IMR-90 (cell line): Measurements from ENCODE around the gene CD151. TPM values are rescaled to one million over a fixed set of nuclear protein-coding genes. Genes with fewer than 3 reads are reported as not detected.

Experiments
- ATAC-seq: fragments of 200-7000 bp; cut with Tn5 transposase; 2 replicates; pipeline ENCODE4 v1.9.1; 2020; ENCODE audit warnings: low read depth, mild to moderate bottlenecking, moderate library complexity
- BruUV-seq: library from RNA; stranded (reverse); fragments of 400-500 nt; replicated peaks from 2 replicates; lab custom pipeline; 2021; lab: Mats Ljungman, UMichigan
- CTCF ChIA-PET: fragments of 300-600 bp; formaldehyde crosslinking; extraction: SDS; loops from one replicate; lab custom pipeline; 2021; ENCODE audit warnings: antibody characterized with exemption; lab: Yijun Ruan, JAX
- POLR2A ChIA-PET: fragments of 300-600 bp; sonication (Branson Sonifier 250); formaldehyde crosslinking; loops from one replicate; lab custom pipeline; 2022; ENCODE audit warnings: antibody characterized with exemption; ENCODE audit not compliant: unreplicated experiment; lab: Charles Lee
- DNase-seq: peaks from one replicate; pipeline ENCODE4 v3.0.0; 2013
- H2AFZ ChIP-seq: replicated peaks from 2 replicates; pipeline ENCODE3; 2013; ENCODE audit warnings: low read length, mild to moderate bottlenecking; ENCODE audit not compliant: poor library complexity
- H2AK5ac ChIP-seq: 2 replicates; pipeline ENCODE4 v1.6.1; 2013; ENCODE audit warnings: low read depth, low read length, inconsistent platforms
- H2AK9ac ChIP-seq: replicated peaks from 2 replicates; pipeline ENCODE3; 2013; ENCODE audit warnings: mild to moderate bottlenecking, low read depth, low read length, moderate library complexity; ENCODE audit not compliant: poor library complexity
- H2BK120ac ChIP-seq: 2 replicates; pipeline ENCODE4 v1.6.1; 2013; ENCODE audit warnings: low read depth, low read length, inconsistent platforms
- H2BK15ac ChIP-seq: 3 replicates; pipeline ENCODE4 v1.6.1; 2013; ENCODE audit warnings: low read depth, low read length, inconsistent platforms
- H2BK20ac ChIP-seq: 2 replicates; pipeline ENCODE4 v1.6.1; 2013; ENCODE audit warnings: low read depth, mild to moderate bottlenecking, inconsistent platforms, low read length, moderate library complexity
- H2BK5ac ChIP-seq: 2 replicates; pipeline ENCODE4 v1.6.1; 2013; ENCODE audit warnings: mild to moderate bottlenecking, low read depth, low read length, inconsistent platforms; ENCODE audit not compliant: poor library complexity, severe bottlenecking
- H3K14ac ChIP-seq: replicated peaks from 2 replicates; pipeline ENCODE4 v1.6.1; 2013; ENCODE audit warnings: low read depth, low read length, inconsistent platforms
- H3K18ac ChIP-seq: 2 replicates; pipeline ENCODE4 v1.6.1; 2013; ENCODE audit warnings: low read depth, low read length, control low read depth
- H3K23ac ChIP-seq: 2 replicates; pipeline ENCODE4 v1.6.1; 2013; ENCODE audit warnings: low read depth, low read length, inconsistent platforms
- H3K27ac ChIP-seq: 2 replicates; pipeline ENCODE4 v1.5.1; 2013; ENCODE audit warnings: mild to moderate bottlenecking, control low read depth, low read length; ENCODE audit not compliant: insufficient read depth
- H3K27me3 ChIP-seq: 2 replicates; pipeline ENCODE4 v1.6.1; 2013; ENCODE audit warnings: low read length; ENCODE audit not compliant: control insufficient read depth, insufficient read depth
- H3K36me3 ChIP-seq: 2 replicates; pipeline ENCODE4 v1.6.1; 2013; ENCODE audit warnings: low read length, mixed read lengths; ENCODE audit not compliant: control insufficient read depth, insufficient read depth
- H3K4ac ChIP-seq: 2 replicates; pipeline ENCODE4 v1.6.1; 2013; ENCODE audit warnings: low read depth, low read length, inconsistent platforms
- H3K4me1 ChIP-seq: 2 replicates; pipeline ENCODE4 v1.6.1; 2013; ENCODE audit warnings: low read length, mixed read lengths; ENCODE audit not compliant: control insufficient read depth, insufficient read depth
- H3K4me2 ChIP-seq: 2 replicates; pipeline ENCODE4 v1.6.1; 2013; ENCODE audit warnings: low read depth, mild to moderate bottlenecking, control low read depth, low read length, moderate library complexity
- H3K4me3 ChIP-seq: 2 replicates; pipeline ENCODE4 v1.5.1; 2013; ENCODE audit warnings: low read depth, mild to moderate bottlenecking, control low read depth, low read length, moderate library complexity; ENCODE audit not compliant: insufficient read depth
- H3K56ac ChIP-seq: 2 replicates; pipeline ENCODE4 v1.6.1; 2013; ENCODE audit warnings: low read length, inconsistent platforms; ENCODE audit not compliant: insufficient read depth; ENCODE audit errors: extremely low read depth
- H3K79me1 ChIP-seq, 2 experiments: 2 replicates each; pipeline ENCODE4 v1.6.1; 2013; ENCODE audit warnings: low read length in 2 of 2, inconsistent platforms in 1 of 2, low read depth in 1 of 2
- H3K9ac ChIP-seq: 2 replicates; pipeline ENCODE4 v1.6.1; 2013; ENCODE audit warnings: low read depth, low read length, control low read depth
- H3K9me1 ChIP-seq: 2 replicates; pipeline ENCODE4 v1.6.1; 2013; ENCODE audit warnings: low read length, inconsistent platforms; ENCODE audit not compliant: insufficient read depth
- H3K9me3 ChIP-seq: 2 replicates; pipeline ENCODE4 v1.6.1; 2013; ENCODE audit warnings: low read length; ENCODE audit not compliant: control insufficient read depth, insufficient read depth
- H4K20me1 ChIP-seq: 2 replicates; pipeline ENCODE4 v1.6.1; 2013; ENCODE audit warnings: low read length, inconsistent platforms; ENCODE audit not compliant: insufficient read depth
- H4K5ac ChIP-seq: 2 replicates; pipeline ENCODE4 v1.6.1; 2013; ENCODE audit warnings: mild to moderate bottlenecking, low read depth, low read length, control low read depth
- H4K8ac ChIP-seq, 2 experiments: 2 replicates each; pipeline ENCODE4 v1.6.1; 2013; ENCODE audit warnings: low read depth in 2 of 2, low read length in 2 of 2, control low read depth in 1 of 2, inconsistent platforms in 1 of 2
- H4K91ac ChIP-seq: 2 replicates; pipeline ENCODE4 v1.6.1; 2013; ENCODE audit warnings: low read depth, low read length, inconsistent platforms; ENCODE audit not compliant: insufficient read depth
- MXI1 ChIP-seq: IDR thresholded peaks from 2 replicates; pipeline ENCODE4 v1.6.1; 2012; ENCODE audit warnings: low read depth, mild to moderate bottlenecking, low read length, moderate library complexity, borderline replicate concordance
- WGBS, 2 experiments: methylation state at CpG; one replicate each; pipeline versions ENCODE4 v1.1.5 to v1.1.7; 2013; ENCODE audit warnings: missing lambda C conversion rate in 2 of 2; ENCODE audit not compliant: insufficient read length in 1 of 2; ENCODE audit errors: extremely low coverage in 2 of 2; 5-methylcytosine and 5-hydroxymethylcytosine counted together
- dilution Hi-C: fragments of 300-500 bp; cut with HindIII; formaldehyde crosslinking; loops from one replicate; pipeline ENCODE4 v1.14.3; 2018; ENCODE audit warnings: low sequenced_read_pairs; ENCODE audit not compliant: unreplicated experiment
- in situ Hi-C: fragments of 300-500 bp; cut with MboI; formaldehyde crosslinking; loops from 3 replicates; pipeline ENCODE4 v1.14.3; 2019; ENCODE audit warnings: low sequenced_read_pairs, inconsistent platforms, mixed read lengths
- intact Hi-C: fragments of 100-400 bp; cut with micrococcal nuclease; formaldehyde crosslinking; loops from 2 replicates; pipeline ENCODE4 v1.10.0; 2022
- polyA plus RNA-seq, 3 experiments: library from polyadenylated mRNA; depleted of rRNA; stranded (reverse); fragments of >200 nt; gene quantifications; 2 replicates each; pipeline ENCODE4 v1.2.3, GENCODE V29; 2012; ENCODE audit warnings: low replicate concordance in 1 of 3
- total RNA-seq: library from RNA; depleted of rRNA; stranded (reverse); fragments of >200 nt; gene quantifications from 2 replicates; pipeline ENCODE4 v1.2.3, GENCODE V29; 2012

The CD151 gene
- total and polyA plus RNA-seq, 2 of the 4 experiments (the other 2 are of a cell fraction): 1,150 to 1,267 TPM

DNA sequence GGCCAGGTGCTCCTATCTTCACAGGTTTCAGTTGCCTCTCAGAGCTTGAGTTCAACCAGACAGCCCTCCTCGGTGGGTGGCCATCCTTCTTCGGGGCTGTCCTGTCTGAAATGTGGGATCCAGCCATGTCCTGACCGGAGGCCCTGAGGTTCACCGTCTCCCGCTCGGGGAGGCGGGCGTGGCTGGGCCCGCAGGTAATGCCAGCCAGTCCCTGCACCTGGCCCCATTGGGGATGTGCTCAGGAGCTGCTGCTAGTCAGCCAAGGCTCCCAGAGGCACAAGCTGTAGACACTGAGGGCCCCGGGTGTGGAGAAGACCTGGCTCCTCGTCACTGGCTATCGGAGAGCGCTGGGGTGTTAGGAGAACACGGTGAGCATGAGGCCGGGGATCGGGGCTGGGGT, 42.5 kb downstream of the CD151 start:
- H3K56ac ChIP-seq: no peak overlapping the region
- H2AK9ac ChIP-seq: no peak overlapping the region
- ChIA-PET POLR2A (no interaction called here), CTCF (no interaction called here)
- no peak overlapping the region for H4K91ac ChIP-seq
- no peak overlapping the region for H3K4ac ChIP-seq
- no peak overlapping the region for H2BK5ac ChIP-seq
- H3K36me3 ChIP-seq: peaks cover 7% of the 10 kb centered on the region
- no peak overlapping the region for H2AK5ac ChIP-seq
- H2BK15ac ChIP-seq: no peak overlapping the region
- intact Hi-C loops (no loop called here), in situ Hi-C loops (no loop called here), dilution Hi-C loops (no loop called here)
- 97% methylated on average over 10 of the region's 16 CpGs; no CpG with 5 or more reads in 1 of the 2 experiments for whole genome bisulfite sequencing, 2 experiments
- no peaks in the 10 kb centered on the region for H3K27me3 ChIP-seq
- no peak for DNase-seq
- H3K9ac ChIP-seq: no peak overlapping the region
- H2BK120ac ChIP-seq: no peak overlapping the region
- no peak overlapping the region for H3K23ac ChIP-seq
- no peak for ATAC-seq
- H3K4me3 ChIP-seq: no peak overlapping the region
- no peak overlapping the region for H4K8ac ChIP-seq
- no peaks in the 10 kb centered on the region for H3K9me3 ChIP-seq
- H2BK20ac ChIP-seq: no peak overlapping the region
- H3K4me1 ChIP-seq: no peaks in the 10 kb centered on the region; the same call in 1 of the 2 replicates
- H4K5ac ChIP-seq: no peak overlapping the region
- H3K4me2 ChIP-seq: no peak overlapping the region
- no peak overlapping the region for H3K27ac ChIP-seq
- H3K9me1 ChIP-seq: no peaks in the 10 kb centered on the region; the same call in 1 of the 2 replicates
- H4K20me1 ChIP-seq: peaks cover under 1% of the 10 kb centered on the region; the same call in 1 of the 2 replicates
- BruUV-seq: no TSS peak
- no peak overlapping the region for H3K18ac ChIP-seq
- no peak for TF ChIP-seq MXI1
- H3K14ac ChIP-seq: no peak overlapping the region
- H2AFZ ChIP-seq: no peak overlapping the region
- H3K79me1 ChIP-seq: no peaks in the 10 kb centered on the region
